GM12801 (cell line): Measurements from ENCODE around the gene TLNRD1.

ENCODE experiments used
- TF ChIP-seq, protein P1 (sequence below): IDR thresholded peaks from one replicate; pipeline ENCODE4 v1.5.1; 2011; ENCODE audit warnings: control low read depth; ENCODE audit not compliant: insufficient read length; ENCODE audit errors: extremely low read depth

Gene TLNRD1

GRCh38 chr15:80998251-80998650 is 2.5 kb upstream of the TLNRD1 start:
- TF ChIP-seq, protein P1, sequence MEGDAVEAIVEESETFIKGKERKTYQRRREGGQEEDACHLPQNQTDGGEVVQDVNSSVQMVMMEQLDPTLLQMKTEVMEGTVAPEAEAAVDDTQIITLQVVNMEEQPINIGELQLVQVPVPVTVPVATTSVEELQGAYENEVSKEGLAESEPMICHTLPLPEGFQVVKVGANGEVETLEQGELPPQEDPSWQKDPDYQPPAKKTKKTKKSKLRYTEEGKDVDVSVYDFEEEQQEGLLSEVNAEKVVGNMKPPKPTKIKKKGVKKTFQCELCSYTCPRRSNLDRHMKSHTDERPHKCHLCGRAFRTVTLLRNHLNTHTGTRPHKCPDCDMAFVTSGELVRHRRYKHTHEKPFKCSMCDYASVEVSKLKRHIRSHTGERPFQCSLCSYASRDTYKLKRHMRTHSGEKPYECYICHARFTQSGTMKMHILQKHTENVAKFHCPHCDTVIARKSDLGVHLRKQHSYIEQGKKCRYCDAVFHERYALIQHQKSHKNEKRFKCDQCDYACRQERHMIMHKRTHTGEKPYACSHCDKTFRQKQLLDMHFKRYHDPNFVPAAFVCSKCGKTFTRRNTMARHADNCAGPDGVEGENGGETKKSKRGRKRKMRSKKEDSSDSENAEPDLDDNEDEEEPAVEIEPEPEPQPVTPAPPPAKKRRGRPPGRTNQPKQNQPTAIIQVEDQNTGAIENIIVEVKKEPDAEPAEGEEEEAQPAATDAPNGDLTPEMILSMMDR: no peak

DNA sequence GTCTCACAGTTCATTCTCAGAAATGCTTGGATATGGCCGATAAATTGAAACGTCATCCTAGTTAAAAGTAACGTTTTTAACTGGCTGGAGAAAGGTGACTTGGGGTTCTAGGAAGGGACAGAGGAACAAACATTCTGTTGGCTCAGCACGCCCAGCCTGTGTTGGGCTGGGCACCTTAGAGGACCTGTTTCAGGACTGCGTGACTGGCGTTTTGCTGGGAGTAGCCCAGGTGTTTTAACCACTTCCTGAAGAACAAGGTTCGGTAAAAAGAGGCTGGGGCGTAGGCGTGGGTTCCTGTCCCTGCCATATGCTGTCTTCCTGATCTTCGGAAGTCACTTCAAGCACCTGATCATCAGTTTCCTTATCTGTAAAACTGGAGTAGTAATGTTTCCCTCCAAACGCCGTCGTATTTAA is 1.1 kb upstream of the TLNRD1 start:
- TF ChIP-seq, protein P1: no peak

DNA sequence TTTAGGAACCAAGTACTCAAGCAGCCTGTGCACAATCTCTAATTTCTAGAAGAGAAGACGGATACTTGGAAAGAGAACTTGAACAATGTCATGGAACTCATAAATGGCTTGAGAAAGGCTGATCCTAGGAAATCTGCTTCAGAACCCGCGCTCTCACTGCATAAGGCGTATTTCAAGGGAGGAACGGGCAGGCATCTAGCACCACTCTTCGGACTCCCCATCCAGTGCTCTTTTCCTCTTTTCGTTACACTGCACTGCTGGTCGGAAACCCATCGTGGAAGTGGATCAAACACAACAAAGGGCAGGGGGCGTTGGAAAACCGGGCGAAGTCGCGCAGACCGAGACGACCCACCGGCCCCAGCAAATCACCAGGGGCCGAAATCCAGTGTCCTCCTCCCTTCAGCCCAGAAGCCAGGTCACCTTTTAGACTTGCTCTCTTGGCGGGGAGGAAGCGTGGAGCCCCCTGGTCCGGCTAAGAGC is 539 bp upstream of the TLNRD1 start:
- TF ChIP-seq, protein P1: no peak

GRCh38 chr15:81001152-81002008 is 657 bp downstream of the TLNRD1 start:
- TF ChIP-seq, protein P1: no peak

- TF ChIP-seq, protein P1: no peak
These were observed 1.2 kb downstream of the TLNRD1 start for GRCh38 chr15:81002009-81002330.

GRCh38 chr15:81002331-81003096 is 1.8 kb downstream of the TLNRD1 start:
- TF ChIP-seq, protein P1: no peak

DNA sequence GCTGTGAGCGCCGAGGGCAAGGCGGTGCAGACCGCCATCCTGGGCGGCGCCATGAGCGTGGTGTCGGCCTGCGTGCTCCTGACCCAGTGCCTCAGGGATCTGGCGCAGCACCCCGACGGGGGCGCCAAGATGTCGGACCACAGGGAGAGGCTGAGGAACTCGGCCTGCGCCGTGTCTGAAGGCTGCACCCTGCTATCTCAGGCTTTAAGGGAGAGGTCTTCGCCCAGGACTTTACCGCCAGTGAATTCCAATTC is 2.3 kb downstream of the TLNRD1 start:
- TF ChIP-seq, protein P1: no peak
